PC-3 (cell line): ENCODE measurements around the gene HKDC1.

ENCODE experiments used
- EZH2phosphoT487 ChIP-seq: fragments of 300-600 bp; sonication (generic); IDR thresholded peaks from 2 replicates; pipeline ENCODE4 v1.6.1; 2018; ENCODE audit warnings: mild to moderate bottlenecking, antibody characterized with exemption, low read length, borderline replicate concordance
- TF ChIP-seq, protein P1 (sequence below): fragments of 300-600 bp; sonication (generic); conservative IDR thresholded peaks from 2 replicates; pipeline ENCODE4 v1.5.1; 2017; ENCODE audit warnings: antibody characterized with exemption, low read depth, mild to moderate bottlenecking, low read length

DNA sequence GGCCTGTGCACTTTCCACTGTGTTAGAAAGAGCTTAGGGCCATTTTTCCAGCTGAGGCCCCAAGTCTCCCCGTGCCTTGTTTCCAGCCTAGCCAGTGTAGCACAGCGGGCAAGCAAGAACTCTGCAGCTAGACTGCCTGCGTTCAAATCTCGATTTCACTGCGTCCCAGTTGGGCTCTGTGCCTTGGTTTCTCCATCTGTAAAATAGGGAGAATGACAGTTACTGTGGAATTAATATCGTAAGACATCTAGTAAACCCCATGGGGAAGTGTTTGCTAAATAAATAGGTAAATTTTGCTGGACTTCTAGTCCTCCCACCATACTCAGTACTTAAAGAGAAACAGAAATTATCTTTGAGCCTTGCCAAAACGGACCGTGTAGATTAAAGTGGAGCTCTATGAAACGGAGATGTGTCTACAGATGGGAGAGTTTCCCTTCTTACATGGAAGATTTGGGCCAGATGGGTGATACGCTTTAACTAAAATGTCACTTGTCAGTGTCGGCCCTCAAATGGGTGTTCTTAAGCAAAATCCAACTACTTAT, 3.5 kb upstream of the HKDC1 start:
- TF ChIP-seq, protein P1, sequence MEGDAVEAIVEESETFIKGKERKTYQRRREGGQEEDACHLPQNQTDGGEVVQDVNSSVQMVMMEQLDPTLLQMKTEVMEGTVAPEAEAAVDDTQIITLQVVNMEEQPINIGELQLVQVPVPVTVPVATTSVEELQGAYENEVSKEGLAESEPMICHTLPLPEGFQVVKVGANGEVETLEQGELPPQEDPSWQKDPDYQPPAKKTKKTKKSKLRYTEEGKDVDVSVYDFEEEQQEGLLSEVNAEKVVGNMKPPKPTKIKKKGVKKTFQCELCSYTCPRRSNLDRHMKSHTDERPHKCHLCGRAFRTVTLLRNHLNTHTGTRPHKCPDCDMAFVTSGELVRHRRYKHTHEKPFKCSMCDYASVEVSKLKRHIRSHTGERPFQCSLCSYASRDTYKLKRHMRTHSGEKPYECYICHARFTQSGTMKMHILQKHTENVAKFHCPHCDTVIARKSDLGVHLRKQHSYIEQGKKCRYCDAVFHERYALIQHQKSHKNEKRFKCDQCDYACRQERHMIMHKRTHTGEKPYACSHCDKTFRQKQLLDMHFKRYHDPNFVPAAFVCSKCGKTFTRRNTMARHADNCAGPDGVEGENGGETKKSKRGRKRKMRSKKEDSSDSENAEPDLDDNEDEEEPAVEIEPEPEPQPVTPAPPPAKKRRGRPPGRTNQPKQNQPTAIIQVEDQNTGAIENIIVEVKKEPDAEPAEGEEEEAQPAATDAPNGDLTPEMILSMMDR = no peak
- no peak for TF ChIP-seq EZH2phosphoT487
